HS-27A (cell line): ENCODE results near the gene SH3BGRL2.
"Not testable (repeated sequence)": the region's sequence is repeated elsewhere in the genome, so short reads cannot be mapped to it uniquely, and the experiment has no call there.

Experiments used
- DNase-seq: peaks from one replicate; pipeline ENCODE4 v3.0.0-alpha.2; 2012; ENCODE audit warnings: low read depth, missing footprints

Gene SH3BGRL2

GRCh38 chr6:79745282-79745681 is 114.2 kb downstream of the SH3BGRL2 start:
- not testable (repeated sequence) for DNase-seq

GRCh38 chr6:79746325-79746724 is 115.2 kb downstream of the SH3BGRL2 start:
- DNase-seq, result not testable (repeated sequence)

GRCh38 chr6:79750806-79751205 is 119.7 kb downstream of the SH3BGRL2 start:
- DNase-seq, result no peak
